Loucy (cell line): ENCODE data around the gene FSTL1.

ENCODE experiments used
- H2AFZ ChIP-seq: fragments of 200-600 bp; sonication (generic); 2 replicates; pipeline ENCODE4 v1.6.0; 2016; ENCODE audit warnings: antibody characterized with exemption, mild to moderate bottlenecking, low read length, moderate library complexity
- H3F3A ChIP-seq: fragments of 200-600 bp; 2 replicates; pipeline ENCODE4 v1.6.0; 2016; ENCODE audit warnings: antibody characterized with exemption, low read depth, mild to moderate bottlenecking
- H3K27me3 ChIP-seq: fragments of 200-600 bp; sonication (generic); 2 replicates; pipeline ENCODE4 v1.6.1; 2014; ENCODE audit warnings: low read length, mild to moderate bottlenecking; ENCODE audit not compliant: insufficient read depth, poor library complexity, severe bottlenecking
- H3K36me3 ChIP-seq: fragments of 200-600 bp; sonication (generic); 2 replicates; pipeline ENCODE4 v1.6.1; 2016; ENCODE audit warnings: low read length; ENCODE audit not compliant: insufficient read depth
- H3K4me1 ChIP-seq: fragments of 200-600 bp; sonication (generic); 2 replicates; pipeline ENCODE4 v1.5.1; 2014; ENCODE audit warnings: low read length, mild to moderate bottlenecking; ENCODE audit not compliant: insufficient read depth, poor library complexity, severe bottlenecking
- H3K4me2 ChIP-seq: fragments of 200-600 bp; sonication (generic); 2 replicates; pipeline ENCODE4 v1.6.0; 2014; ENCODE audit warnings: antibody characterized with exemption, low read length, low read depth, mild to moderate bottlenecking; ENCODE audit not compliant: poor library complexity, severe bottlenecking
- H3K4me3 ChIP-seq: fragments of 200-600 bp; sonication (generic); 2 replicates; pipeline ENCODE4 v1.5.1; 2014; ENCODE audit warnings: low read length, mild to moderate bottlenecking, mixed read lengths; ENCODE audit not compliant: poor library complexity, severe bottlenecking
- H3K79me2 ChIP-seq: fragments of 200-600 bp; sonication (generic); 2 replicates; pipeline ENCODE4 v1.6.1; 2014; ENCODE audit warnings: low read length; ENCODE audit not compliant: insufficient read depth
- H3K9ac ChIP-seq: fragments of 200-600 bp; sonication (generic); 2 replicates; pipeline ENCODE4 v1.6.0; 2014; ENCODE audit warnings: mild to moderate bottlenecking, low read depth, low read length, moderate library complexity; ENCODE audit not compliant: poor library complexity, severe bottlenecking
- H3K9me2 ChIP-seq: fragments of 200-600 bp; sonication (generic); replicated peaks from 2 replicates; pipeline ENCODE4 v1.6.1; 2016; ENCODE audit warnings: low read depth, low read length, mixed read lengths
- H3K9me3 ChIP-seq: fragments of 200-600 bp; sonication (generic); 2 replicates; pipeline ENCODE4 v1.6.1; 2014; ENCODE audit warnings: mild to moderate bottlenecking, antibody characterized with exemption, low read length, low read depth; ENCODE audit not compliant: insufficient read depth
- H4K20me1 ChIP-seq: fragments of 200-600 bp; sonication (generic); 2 replicates; pipeline ENCODE4 v1.6.0; 2014; ENCODE audit warnings: antibody characterized with exemption, low read length, mild to moderate bottlenecking; ENCODE audit not compliant: insufficient read depth, poor library complexity, severe bottlenecking
- EZH2phosphoT487 ChIP-seq: fragments of 200-600 bp; IDR thresholded peaks from 2 replicates; pipeline ENCODE4 v1.6.1; 2018; ENCODE audit warnings: antibody characterized with exemption, mild to moderate bottlenecking, moderate library complexity, borderline replicate concordance
- TF ChIP-seq, protein P1 (sequence below): fragments of 200-600 bp; sonication (generic); conservative IDR thresholded peaks from 2 replicates; pipeline ENCODE4 v1.5.1; 2014; ENCODE audit warnings: mild to moderate bottlenecking, antibody characterized with exemption, low read length

FSTL1 gene, protein sequence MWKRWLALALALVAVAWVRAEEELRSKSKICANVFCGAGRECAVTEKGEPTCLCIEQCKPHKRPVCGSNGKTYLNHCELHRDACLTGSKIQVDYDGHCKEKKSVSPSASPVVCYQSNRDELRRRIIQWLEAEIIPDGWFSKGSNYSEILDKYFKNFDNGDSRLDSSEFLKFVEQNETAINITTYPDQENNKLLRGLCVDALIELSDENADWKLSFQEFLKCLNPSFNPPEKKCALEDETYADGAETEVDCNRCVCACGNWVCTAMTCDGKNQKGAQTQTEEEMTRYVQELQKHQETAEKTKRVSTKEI

DNA sequence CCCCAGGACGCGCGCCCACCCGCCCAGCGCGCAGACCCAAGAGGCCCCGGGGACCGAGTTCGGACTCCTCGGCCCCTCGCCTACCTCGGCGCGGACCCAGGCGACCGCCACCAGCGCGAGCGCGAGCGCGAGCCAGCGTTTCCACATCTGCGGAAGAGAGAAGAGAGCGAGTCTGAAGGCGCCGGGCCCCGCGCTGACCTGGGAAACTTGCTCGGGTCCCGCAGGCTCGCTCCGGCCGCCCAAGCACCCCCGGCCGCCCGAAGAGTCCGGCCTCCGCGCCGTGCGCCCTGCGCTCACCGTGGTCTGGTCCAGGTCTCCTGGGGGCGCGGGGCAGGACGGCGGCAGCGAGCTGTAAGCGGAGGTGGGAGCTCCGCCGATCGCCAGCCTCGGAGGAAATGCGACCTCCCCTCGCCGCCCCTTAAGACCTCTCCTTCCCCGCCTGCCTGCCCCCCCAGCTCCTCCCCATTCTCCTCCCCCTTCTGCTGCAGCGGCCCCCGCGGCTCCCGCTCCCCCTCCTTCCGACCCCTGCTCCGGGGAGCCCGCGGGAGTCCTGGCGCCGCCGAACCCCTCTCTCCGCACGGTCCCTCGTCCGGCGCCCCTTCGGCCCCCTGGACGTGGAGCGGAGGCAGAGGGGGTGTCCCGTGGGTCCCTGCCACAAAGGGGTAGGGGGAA lies at the start of gene FSTL1:
Gene FSTL1, minus strand, starts transcription at position 393 of the 672 bp plus-strand sequence. Its CDS starts 246 bp downstream, at position 147.
- no peaks in the 10 kb centered on the region for H3K79me2 ChIP-seq
- no peaks in the 10 kb centered on the region for H3K4me1 ChIP-seq
- no peaks in the 10 kb centered on the region for H3K9me2 ChIP-seq
- TF ChIP-seq EZH2phosphoT487: no peak
- TF ChIP-seq, protein P1, sequence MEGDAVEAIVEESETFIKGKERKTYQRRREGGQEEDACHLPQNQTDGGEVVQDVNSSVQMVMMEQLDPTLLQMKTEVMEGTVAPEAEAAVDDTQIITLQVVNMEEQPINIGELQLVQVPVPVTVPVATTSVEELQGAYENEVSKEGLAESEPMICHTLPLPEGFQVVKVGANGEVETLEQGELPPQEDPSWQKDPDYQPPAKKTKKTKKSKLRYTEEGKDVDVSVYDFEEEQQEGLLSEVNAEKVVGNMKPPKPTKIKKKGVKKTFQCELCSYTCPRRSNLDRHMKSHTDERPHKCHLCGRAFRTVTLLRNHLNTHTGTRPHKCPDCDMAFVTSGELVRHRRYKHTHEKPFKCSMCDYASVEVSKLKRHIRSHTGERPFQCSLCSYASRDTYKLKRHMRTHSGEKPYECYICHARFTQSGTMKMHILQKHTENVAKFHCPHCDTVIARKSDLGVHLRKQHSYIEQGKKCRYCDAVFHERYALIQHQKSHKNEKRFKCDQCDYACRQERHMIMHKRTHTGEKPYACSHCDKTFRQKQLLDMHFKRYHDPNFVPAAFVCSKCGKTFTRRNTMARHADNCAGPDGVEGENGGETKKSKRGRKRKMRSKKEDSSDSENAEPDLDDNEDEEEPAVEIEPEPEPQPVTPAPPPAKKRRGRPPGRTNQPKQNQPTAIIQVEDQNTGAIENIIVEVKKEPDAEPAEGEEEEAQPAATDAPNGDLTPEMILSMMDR: no peak
- no peak within 1 kb of the TSS for H3K4me3 ChIP-seq
- no peaks in the 10 kb centered on the region for H3K9me3 ChIP-seq
- no peak within 1 kb of the TSS for H2AFZ ChIP-seq
- H4K20me1 ChIP-seq: no peaks in the 10 kb centered on the region
- H3K27me3 ChIP-seq: no peaks in the 10 kb centered on the region
- H3K36me3 ChIP-seq: no peaks in the 10 kb centered on the region
- no peak within 1 kb of the TSS for H3K9ac ChIP-seq
- H3K4me2 ChIP-seq: no peak within 1 kb of the TSS
- H3F3A ChIP-seq: no peaks in the 10 kb centered on the region

DNA sequence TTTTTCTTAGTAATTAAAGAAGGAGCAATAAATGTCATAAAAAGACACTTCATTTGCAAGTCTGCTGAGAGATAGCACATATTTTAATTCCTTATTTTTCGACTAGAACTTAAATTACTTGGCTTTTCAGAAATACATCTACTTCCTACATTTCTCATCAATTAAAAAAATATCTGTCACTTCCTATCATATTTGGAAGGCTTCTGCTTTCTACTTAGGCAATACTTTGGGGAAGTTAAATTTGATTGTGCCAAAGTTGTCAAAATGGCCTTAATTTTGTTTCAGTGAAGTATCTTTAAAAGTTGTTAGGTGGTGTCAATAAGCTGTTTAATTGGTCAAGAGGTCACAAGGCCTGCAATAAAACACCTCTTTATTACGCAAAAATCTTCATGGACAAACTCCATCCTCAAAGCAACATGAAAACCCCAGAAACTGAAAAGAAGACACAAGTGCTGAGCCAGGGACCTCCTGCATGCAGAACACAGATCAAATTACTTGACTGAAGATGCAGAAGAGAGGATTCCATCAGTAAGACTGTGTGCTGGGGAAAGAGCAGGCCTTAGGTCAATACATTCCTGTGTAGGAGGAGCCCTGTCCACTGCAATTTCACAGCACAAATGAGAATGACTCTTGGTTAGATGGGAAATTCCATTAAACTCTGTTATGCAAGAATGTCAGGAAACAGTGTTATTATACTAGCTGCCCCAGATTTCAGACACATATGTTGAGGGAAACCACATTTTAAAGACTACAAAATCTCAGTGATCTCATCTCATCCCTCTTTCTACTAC lies 48.0 kb upstream of the FSTL1 start:
- no peaks in the 10 kb centered on the region for H3K79me2 ChIP-seq
- no peak overlapping the region for H3K9ac ChIP-seq
- no peaks in the 10 kb centered on the region; the same call in 1 of the 2 replicates for H3K9me3 ChIP-seq
- H3K4me2 ChIP-seq: no peak overlapping the region
- no peaks in the 10 kb centered on the region for H3K36me3 ChIP-seq
- no peak overlapping the region for H3K4me3 ChIP-seq
- no peak overlapping the region for H2AFZ ChIP-seq
- no peaks in the 10 kb centered on the region for H4K20me1 ChIP-seq
- no peaks in the 10 kb centered on the region for H3K4me1 ChIP-seq
- H3F3A ChIP-seq: no peaks in the 10 kb centered on the region
- no peaks in the 10 kb centered on the region for H3K9me2 ChIP-seq
- TF ChIP-seq, protein P1: no peak
- TF ChIP-seq EZH2phosphoT487: no peak
- H3K27me3 ChIP-seq: no peaks in the 10 kb centered on the region

DNA sequence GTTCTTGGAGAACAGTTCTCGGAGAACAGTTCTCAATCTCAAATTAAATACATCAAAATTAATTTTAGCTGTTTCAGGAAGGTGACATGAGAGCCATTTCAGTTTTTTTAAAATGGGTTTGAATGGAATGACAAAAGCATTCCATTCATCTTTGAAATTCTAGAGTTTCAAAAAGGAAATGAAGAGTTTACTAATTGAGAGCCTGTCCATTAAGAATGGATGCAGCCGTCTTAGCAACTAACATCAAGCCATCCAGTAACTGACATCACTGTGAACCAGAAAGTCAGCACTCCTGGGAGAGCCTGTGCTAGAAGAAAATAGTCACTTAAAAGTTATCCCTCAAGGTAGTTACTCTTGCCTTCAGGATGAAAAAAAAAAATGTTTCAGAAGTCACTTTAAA lies 47.0 kb upstream of the FSTL1 start:
- TF ChIP-seq, protein P1: no peak
- TF ChIP-seq EZH2phosphoT487: no peak
- no peaks in the 10 kb centered on the region for H3K36me3 ChIP-seq
- H3F3A ChIP-seq: no peaks in the 10 kb centered on the region
- no peak overlapping the region for H3K9ac ChIP-seq
- H3K4me2 ChIP-seq: no peak overlapping the region
- no peaks in the 10 kb centered on the region for H3K9me2 ChIP-seq
- no peak overlapping the region for H2AFZ ChIP-seq
- no peaks in the 10 kb centered on the region for H4K20me1 ChIP-seq
- no peaks in the 10 kb centered on the region for H3K79me2 ChIP-seq
- no peaks in the 10 kb centered on the region; the same call in 1 of the 2 replicates for H3K9me3 ChIP-seq
- no peaks in the 10 kb centered on the region for H3K27me3 ChIP-seq
- H3K4me3 ChIP-seq: no peak overlapping the region
- no peaks in the 10 kb centered on the region for H3K4me1 ChIP-seq
